Hepatocyte (in vitro differentiated cells): ENCODE measurements around the gene ZDHHC5. TPM values are rescaled to one million over a fixed set of nuclear protein-coding genes. Genes with fewer than 3 reads are reported as not detected.

Experiments used
- DNase-seq: peaks from one replicate; pipeline ENCODE4 v3.0.0-alpha.2; 2016; ENCODE audit warnings: low spot score
- H2AFZ ChIP-seq: fragments of 200-600 bp; sonication (generic); 2 replicates; pipeline ENCODE4 v1.6.0; 2016; ENCODE audit warnings: antibody characterized with exemption, mild to moderate bottlenecking
- H3K27ac ChIP-seq: fragments of 200-600 bp; sonication (generic); 2 replicates; pipeline ENCODE4 v1.5.1; 2016; ENCODE audit warnings: mild to moderate bottlenecking
- H3K27me3 ChIP-seq: fragments of 200-600 bp; sonication (generic); 2 replicates; pipeline ENCODE4 v1.6.1; 2016
- H3K36me3 ChIP-seq: fragments of 200-600 bp; sonication (generic); replicated peaks from 2 replicates; pipeline ENCODE4 v1.5.1; 2016; ENCODE audit warnings: low read depth; ENCODE audit not compliant: insufficient read depth
- H3K4me1 ChIP-seq: fragments of 200-600 bp; sonication (generic); 2 replicates; pipeline ENCODE4 v1.5.1; 2016; ENCODE audit warnings: mild to moderate bottlenecking, moderate library complexity; ENCODE audit not compliant: insufficient read depth
- H3K4me2 ChIP-seq: fragments of 200-600 bp; sonication (generic); 2 replicates; pipeline ENCODE4 v1.6.0; 2016
- H3K4me3 ChIP-seq: fragments of 200-600 bp; sonication (generic); 2 replicates; pipeline ENCODE4 v1.5.1; 2016; ENCODE audit warnings: mild to moderate bottlenecking
- H3K79me2 ChIP-seq: fragments of 200-600 bp; sonication (generic); 2 replicates; pipeline ENCODE4 v1.6.0; 2017; ENCODE audit warnings: mild to moderate bottlenecking
- H3K9me2 ChIP-seq: fragments of 200-600 bp; sonication (generic); replicated peaks from 2 replicates; pipeline ENCODE4 v1.6.0; 2017; ENCODE audit warnings: mild to moderate bottlenecking; ENCODE audit not compliant: insufficient read depth
- H3K9me3 ChIP-seq: fragments of 200-600 bp; sonication (generic); 2 replicates; pipeline ENCODE4 v1.5.1; 2016; ENCODE audit warnings: low read depth, mild to moderate bottlenecking
- H4K20me1 ChIP-seq: fragments of 200-600 bp; sonication (generic); 2 replicates; pipeline ENCODE4 v1.6.0; 2016; ENCODE audit warnings: mild to moderate bottlenecking; ENCODE audit not compliant: insufficient read depth, poor library complexity, severe bottlenecking
- CTCF ChIP-seq: fragments of 200-600 bp; sonication (generic); IDR thresholded peaks from 2 replicates; pipeline ENCODE4 v1.5.1; 2016; ENCODE audit warnings: antibody characterized with exemption, mild to moderate bottlenecking; ENCODE audit not compliant: poor library complexity
- EZH2 ChIP-seq: fragments of 200-600 bp; sonication (generic); IDR thresholded peaks from 2 replicates; pipeline ENCODE4 v1.6.1; 2016; ENCODE audit warnings: antibody characterized with exemption, mild to moderate bottlenecking, borderline replicate concordance
- EZH2phosphoT487 ChIP-seq: fragments of 200-600 bp; sonication (generic); IDR thresholded peaks from one replicate; pipeline ENCODE4 v1.6.1; 2018; ENCODE audit warnings: antibody characterized with exemption, mild to moderate bottlenecking, low read depth, moderate library complexity; ENCODE audit not compliant: unreplicated experiment, severe bottlenecking
- WGBS: methylation state at CpG from one replicate; pipeline ENCODE4 v1.1.6; 2016; ENCODE audit warnings: low lambda C conversion rate; ENCODE audit errors: missing lambda C conversion rate; 5-methylcytosine and 5-hydroxymethylcytosine counted together
- polyA plus RNA-seq: library from polyadenylated mRNA; unstranded; fragments of >200 nt; fragmentation: Nextera tagmentation; extraction: Ambion mirVana; gene quantifications from 2 replicates; pipeline ENCODE4 v1.2.1, GENCODE V29; 2016
- total RNA-seq: library from RNA; depleted of rRNA; stranded (reverse); fragments of >200 nt; gene quantifications from 2 replicates; pipeline ENCODE4 v1.2.3, GENCODE V29; 2014

ZDHHC5 gene
- total and polyA plus RNA-seq, 2 experiments from 2014 or later: 41.3 to 42.3 TPM

GRCh38 chr11:57662893-57663292, 5.0 kb upstream of the ZDHHC5 start:
- WGBS: 66% methylated on average over 4 of the region's 4 CpGs
- no peaks in the 10 kb centered on the region for H3K4me1 ChIP-seq
- peak; percentile 18 for DNase-seq

GRCh38 chr11:57663975-57664374, 3.9 kb upstream of the ZDHHC5 start:
- TF ChIP-seq EZH2phosphoT487: no peak
- TF ChIP-seq CTCF: no peak
- TF ChIP-seq EZH2: no peak
- H3K9me3 ChIP-seq: no peaks in the 10 kb centered on the region
- no peaks in the 10 kb centered on the region for H3K4me1 ChIP-seq
- no peak overlapping the region for H3K4me3 ChIP-seq
- H4K20me1 ChIP-seq: no peaks in the 10 kb centered on the region
- H3K36me3 ChIP-seq: no peaks in the 10 kb centered on the region
- H3K79me2 ChIP-seq: peaks cover 18% of the 10 kb centered on the region
- no peaks in the 10 kb centered on the region for H3K9me2 ChIP-seq
- 92% methylated on average over 7 of the region's 9 CpGs for WGBS
- H3K4me2 ChIP-seq: no peak overlapping the region
- H3K27me3 ChIP-seq: no peaks in the 10 kb centered on the region
- no peak overlapping the region for H2AFZ ChIP-seq
- H3K27ac ChIP-seq: no peak overlapping the region
- DNase-seq: no peak

More at GRCh38 chr11:57662893-57663292, 5.0 kb upstream of the ZDHHC5 start:
- Histone ChIP-seq H4K20me1 (no peaks in the 10 kb centered on the region), H3K9me3 (no peaks in the 10 kb centered on the region), H3K27ac (no peak overlapping the region), H2AFZ (no peak overlapping the region), H3K27me3 (no peaks in the 10 kb centered on the region), H3K79me2 (peaks cover 26% of the 10 kb centered on the region), H3K4me3 (no peak overlapping the region), H3K4me2 (no peak overlapping the region), H3K9me2 (no peaks in the 10 kb centered on the region), H3K36me3 (no peaks in the 10 kb centered on the region)
- TF ChIP-seq EZH2 (no peak), CTCF (peak; percentile 15)

- Histone ChIP-seq H3K4me3 (peak overlapping the region; percentile 34), H4K20me1 (peaks cover 7% of the 10 kb centered on the region), H3K4me1 (peaks cover 9% of the 10 kb centered on the region), H3K4me2 (peak overlapping the region; percentile 80), H2AFZ (peak overlapping the region; percentile 60), H3K27ac (peak overlapping the region; percentile 95), H3K9me2 (no peaks in the 10 kb centered on the region), H3K36me3 (no peaks in the 10 kb centered on the region), H3K9me3 (no peaks in the 10 kb centered on the region), H3K79me2 (peaks cover 36% of the 10 kb centered on the region), H3K27me3 (no peaks in the 10 kb centered on the region)
- DNase-seq: peak; percentile 98
- TF ChIP-seq EZH2phosphoT487: no peak
- no peak for TF ChIP-seq CTCF
- TF ChIP-seq EZH2: no peak
- under 1% methylated on average over 27 of the region's 29 CpGs for WGBS
Measured at GRCh38 chr11:57667117-57667735, 688 bp upstream of the ZDHHC5 start.
